H54 (cell line): ENCODE results near the gene SFPQ.

Experiments used
- DNase-seq: peaks from one replicate; pipeline ENCODE4 v3.0.0; 2011; ENCODE audit warnings: low spot score, mixed read lengths; ENCODE audit not compliant: insufficient read length
- FAIRE-seq: peaks from 3 replicates; lab custom pipeline; 2011; peaks lifted over from hg19 to GRCh38; lab: Jason Lieb, UNC
- POLR2A ChIP-seq: IDR thresholded peaks from 2 replicates; pipeline ENCODE4 v1.6.1; 2011; ENCODE audit warnings: low read depth, mild to moderate bottlenecking, low read length

Gene SFPQ

DNA sequence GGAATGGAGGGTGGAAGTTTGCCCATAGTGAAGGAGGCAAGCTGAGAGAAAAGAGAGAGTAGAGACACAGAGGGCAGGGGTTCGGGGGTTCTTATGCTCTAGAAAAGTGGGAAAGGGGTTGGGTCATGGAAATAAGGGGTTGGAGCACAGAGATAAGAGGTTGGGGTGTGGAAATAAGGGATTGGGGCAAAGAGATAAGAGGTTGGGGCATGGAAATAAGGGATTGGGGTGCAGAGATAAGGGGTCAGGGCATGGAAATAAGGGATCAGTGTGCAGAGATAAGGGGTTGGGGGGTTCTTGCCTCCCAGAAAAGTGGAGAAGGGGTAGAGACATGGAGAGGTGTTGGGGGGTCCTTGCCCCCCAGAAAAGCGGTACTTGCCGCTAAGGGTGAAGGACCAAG, 56.2 kb downstream of the SFPQ start:
- no peak for FAIRE-seq

More for the DNA sequence above, 56.2 kb downstream of the SFPQ start:
- DNase-seq = no peak
- no peak for TF ChIP-seq POLR2A
